AG04449 (cell line): Measurements from ENCODE around the gene CDPF1.

Source experiments
- CTCF ChIA-PET: fragments of 350-600 bp; formaldehyde crosslinking; extraction: SDS; loops from one replicate; lab custom pipeline; 2021; ENCODE audit warnings: antibody characterized with exemption; lab: Yijun Ruan, JAX
- POLR2A ChIA-PET: fragments of 400-600, 350-600 bp; formaldehyde crosslinking; extraction: SDS; loops from one replicate; lab custom pipeline; 2020; ENCODE audit warnings: antibody characterized with exemption, inconsistent platforms; lab: Yijun Ruan, JAX
- DNase-seq: peaks from one replicate; pipeline ENCODE4 v3.0.0-alpha.2; 2010; ENCODE audit warnings: low read depth, low spot score
- H3K4me3 ChIP-seq: 2 replicates; pipeline ENCODE4 v1.5.1; 2011; ENCODE audit warnings: low read depth, mild to moderate bottlenecking, control low read depth, low read length
- TF ChIP-seq, protein P1 (sequence below): IDR thresholded peaks from one replicate; pipeline ENCODE4 v1.5.1; 2011; ENCODE audit warnings: mild to moderate bottlenecking, moderate library complexity, low read length, control low read depth, inconsistent platforms; ENCODE audit not compliant: insufficient read depth; ENCODE audit errors: missing control alignments

Gene CDPF1

DNA sequence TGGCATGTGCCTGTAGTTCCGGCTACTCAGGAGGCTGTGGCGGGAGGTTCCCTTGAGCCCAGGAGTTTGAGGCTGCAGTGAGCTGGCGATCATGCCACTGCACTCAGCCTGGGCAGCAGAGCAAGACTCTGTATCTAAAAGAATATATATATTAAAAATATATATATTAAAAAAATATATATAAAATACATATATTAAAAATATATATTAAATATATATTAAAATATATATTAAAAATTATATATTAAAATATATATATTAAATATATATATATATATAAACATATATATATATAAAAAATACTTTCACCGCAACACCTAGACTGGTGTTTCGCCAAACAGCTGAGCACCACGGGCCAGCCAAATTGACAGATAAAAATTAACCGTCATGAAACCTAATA, 26.5 kb upstream of the CDPF1 start:
- CTCF ChIA-PET = interaction anchor here (1.1 kb wide), 1 partner anchor 160 kb away, joined by 3 read pairs; no protein-coding TSS in a partner anchor
- TF ChIP-seq, protein P1, sequence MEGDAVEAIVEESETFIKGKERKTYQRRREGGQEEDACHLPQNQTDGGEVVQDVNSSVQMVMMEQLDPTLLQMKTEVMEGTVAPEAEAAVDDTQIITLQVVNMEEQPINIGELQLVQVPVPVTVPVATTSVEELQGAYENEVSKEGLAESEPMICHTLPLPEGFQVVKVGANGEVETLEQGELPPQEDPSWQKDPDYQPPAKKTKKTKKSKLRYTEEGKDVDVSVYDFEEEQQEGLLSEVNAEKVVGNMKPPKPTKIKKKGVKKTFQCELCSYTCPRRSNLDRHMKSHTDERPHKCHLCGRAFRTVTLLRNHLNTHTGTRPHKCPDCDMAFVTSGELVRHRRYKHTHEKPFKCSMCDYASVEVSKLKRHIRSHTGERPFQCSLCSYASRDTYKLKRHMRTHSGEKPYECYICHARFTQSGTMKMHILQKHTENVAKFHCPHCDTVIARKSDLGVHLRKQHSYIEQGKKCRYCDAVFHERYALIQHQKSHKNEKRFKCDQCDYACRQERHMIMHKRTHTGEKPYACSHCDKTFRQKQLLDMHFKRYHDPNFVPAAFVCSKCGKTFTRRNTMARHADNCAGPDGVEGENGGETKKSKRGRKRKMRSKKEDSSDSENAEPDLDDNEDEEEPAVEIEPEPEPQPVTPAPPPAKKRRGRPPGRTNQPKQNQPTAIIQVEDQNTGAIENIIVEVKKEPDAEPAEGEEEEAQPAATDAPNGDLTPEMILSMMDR = no peak
- H3K4me3 ChIP-seq = no peak overlapping the region
- POLR2A ChIA-PET = interaction anchor here (0.8 to 1.4 kb wide), 2 partner anchors 26 to 63 kb away, joined by 3 read pairs; no protein-coding TSS in a partner anchor
- DNase-seq = no peak

GRCh38 chr22:46275455-46276122, 25.5 kb upstream of the CDPF1 start:
- POLR2A ChIA-PET = no interaction called here
- TF ChIP-seq, protein P1 = no peak

DNA sequence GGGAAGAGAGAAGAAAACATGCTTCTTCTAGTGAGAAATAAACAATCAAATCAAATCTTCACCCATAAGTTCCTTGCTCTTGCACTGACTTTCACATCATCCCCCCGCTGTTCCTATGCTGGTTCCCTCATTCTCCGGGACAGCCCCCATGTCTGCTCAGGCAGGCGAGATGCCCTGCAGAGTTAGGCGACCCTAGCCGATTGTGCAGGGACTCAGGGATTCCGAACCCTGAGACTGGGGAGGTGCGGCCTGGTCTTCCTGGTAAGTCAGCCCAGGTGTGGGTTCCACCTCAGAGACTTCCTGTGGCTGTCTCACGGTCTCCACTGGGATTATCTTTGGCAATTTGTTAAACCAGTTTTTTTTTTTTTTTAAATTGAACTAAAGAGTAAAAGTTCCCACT, 24.3 kb upstream of the CDPF1 start:
- no peak overlapping the region for H3K4me3 ChIP-seq
- CTCF ChIA-PET = interaction anchor here (1.1 kb wide), 1 partner anchor 152 kb away, joined by 3 read pairs; no protein-coding TSS in a partner anchor
- TF ChIP-seq, protein P1 = no peak
- POLR2A ChIA-PET = no interaction called here
- DNase-seq = no peak

More at GRCh38 chr22:46275455-46276122, 25.5 kb upstream of the CDPF1 start:
- no peak overlapping the region for H3K4me3 ChIP-seq
- CTCF ChIA-PET = interaction anchor here (1.1 kb wide), 1 partner anchor 24 kb away, joined by 3 read pairs; no protein-coding TSS in a partner anchor
- no peak for DNase-seq

DNA sequence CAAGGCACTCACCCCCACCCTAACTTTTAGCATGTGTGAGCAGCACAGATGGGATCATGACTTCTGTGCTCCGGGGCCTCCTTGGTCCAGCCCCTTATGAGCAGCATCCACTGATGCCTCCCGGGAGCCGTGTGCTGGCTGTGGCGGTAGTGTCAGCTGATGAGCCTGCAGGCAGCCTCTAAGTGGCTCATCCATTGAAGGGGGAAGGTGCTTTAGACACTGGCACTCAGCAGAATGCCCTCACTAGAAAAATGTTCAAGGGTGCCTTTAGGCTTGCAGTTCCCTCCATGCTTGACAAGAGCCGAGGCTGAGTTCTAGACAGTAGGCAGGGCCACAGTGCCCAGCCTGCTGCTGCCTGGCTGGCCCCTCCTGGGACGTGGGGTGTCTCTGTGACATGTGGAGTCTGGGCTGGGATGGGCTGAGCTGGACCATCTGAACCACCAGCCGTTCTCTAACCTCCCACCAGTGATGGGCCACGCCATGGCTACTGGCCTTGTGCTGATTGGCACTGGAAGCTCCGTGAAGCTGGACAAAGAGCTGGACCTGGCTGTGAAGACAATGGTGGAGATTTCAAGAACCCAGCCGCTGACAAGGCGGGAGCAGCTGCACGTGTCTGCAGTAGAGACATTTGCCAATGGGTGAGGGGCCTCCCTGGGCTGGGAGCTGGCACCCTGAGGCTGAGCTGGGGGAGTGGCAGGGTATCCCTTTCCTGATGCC, 23.5 kb upstream of the CDPF1 start:
- TF ChIP-seq, protein P1 = no peak
- ChIA-PET POLR2A (no interaction called here), CTCF (interaction anchor here (1.1 kb wide), 1 partner anchor 151 kb away, joined by 3 read pairs; no protein-coding TSS in a partner anchor)
- H3K4me3 ChIP-seq = no peak overlapping the region
- no peak for DNase-seq

DNA sequence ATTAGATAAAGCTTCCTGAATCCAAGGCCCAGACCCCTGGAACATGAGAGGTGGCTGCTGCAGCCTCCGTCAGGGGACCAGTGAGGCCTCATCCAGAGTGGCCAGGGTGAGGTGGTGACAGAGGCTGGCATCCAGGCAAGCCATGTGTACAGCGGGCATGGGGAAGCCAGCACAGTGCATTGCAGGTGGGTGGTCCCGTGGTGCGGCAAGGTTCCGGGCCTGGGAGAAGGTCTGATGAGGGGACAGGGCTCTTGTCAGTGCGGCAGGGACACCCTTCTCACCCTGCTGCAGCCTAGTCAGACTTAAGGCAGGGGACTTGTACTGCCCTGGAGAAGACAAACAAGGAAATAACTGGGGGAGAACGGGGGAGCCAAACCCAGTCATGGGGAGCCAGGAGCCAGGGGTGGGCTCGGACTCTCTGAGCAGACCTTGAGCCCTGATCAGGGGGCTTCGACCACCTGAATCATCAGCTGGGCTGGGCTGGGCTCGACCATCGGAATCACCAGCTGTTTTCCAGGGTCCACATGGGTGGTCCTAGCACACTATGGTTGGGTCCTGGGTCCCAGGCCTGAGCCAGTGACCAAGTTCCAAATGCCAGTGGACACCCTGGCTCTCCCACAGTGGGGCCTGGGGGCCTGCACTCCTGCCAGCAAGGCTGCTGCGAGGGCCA, 22.8 kb upstream of the CDPF1 start:
- POLR2A ChIA-PET = no interaction called here
- CTCF ChIA-PET = no interaction called here
- TF ChIP-seq, protein P1 = no peak
- H3K4me3 ChIP-seq = no peak overlapping the region
- DNase-seq = no peak
